Measurements from ENCODE around the gene IFT88.

Gene IFT88

GRCh38 chr13:20608438-20609020 lies 41.6 kb downstream of the IFT88 start:
- no peak for DNase-seq
- no peak overlapping the region for H3K4me3 ChIP-seq (ENCODE audit: low read length)
- H4K20me1 ChIP-seq (ENCODE audit: insufficient read depth, low read length), result no peaks in the 10 kb centered on the region
- no peak overlapping the region for H2AFZ ChIP-seq (ENCODE audit: low read length)
- no peaks in the 10 kb centered on the region for H3F3A ChIP-seq (ENCODE audit: insufficient read depth, low read length)
- TF ChIP-seq CTCF (IDR thresholded peaks at IDR 0.05; ENCODE audit: low read length), result no peak
- no peak for TF ChIP-seq EZH2phosphoT487 (IDR thresholded peaks at IDR 0.05; ENCODE audit: low read length)
- TF ChIP-seq EZH2 (optimal IDR thresholded peaks at IDR 0.05; ENCODE audit: low read depth, low read length), result no peak
- no peak overlapping the region for H3K27ac ChIP-seq (ENCODE audit: low read length)
- H3K4me1 ChIP-seq (ENCODE audit: low read length), result no peaks in the 10 kb centered on the region
- H3K9me3 ChIP-seq (replicated peaks; ENCODE audit: insufficient read depth, low read length), result no peaks in the 10 kb centered on the region
- H3K4me2 ChIP-seq (ENCODE audit: low read depth, low read length), result no peak overlapping the region
- H3K36me3 ChIP-seq (replicated peaks; ENCODE audit: insufficient read depth, low read length), result no peaks in the 10 kb centered on the region
- H3K9ac ChIP-seq (ENCODE audit: low read length), result no peak overlapping the region
- H3K79me2 ChIP-seq (ENCODE audit: low read length), result no peaks in the 10 kb centered on the region
- H3K9me2 ChIP-seq (replicated peaks; ENCODE audit: insufficient read depth, low read length), result no peaks in the 10 kb centered on the region
- no peaks in the 10 kb centered on the region for H3K27me3 ChIP-seq (replicated peaks; ENCODE audit: insufficient read depth, low read length)

GRCh38 chr13:20609145-20609544 lies 42.2 kb downstream of the IFT88 start:
- Histone ChIP-seq H3K27me3 (replicated peaks; ENCODE audit: insufficient read depth, low read length) (no peaks in the 10 kb centered on the region), H3K9me2 (replicated peaks; ENCODE audit: insufficient read depth, low read length) (no peaks in the 10 kb centered on the region), H2AFZ (ENCODE audit: low read length) (no peak overlapping the region), H3K27ac (ENCODE audit: low read length) (no peak overlapping the region), H3K4me3 (ENCODE audit: low read length) (no peak overlapping the region), H3K4me2 (ENCODE audit: low read depth, low read length) (no peak overlapping the region), H3K4me1 (ENCODE audit: low read length) (no peaks in the 10 kb centered on the region), H4K20me1 (ENCODE audit: insufficient read depth, low read length) (no peaks in the 10 kb centered on the region), H3K79me2 (ENCODE audit: low read length) (no peaks in the 10 kb centered on the region), H3K36me3 (replicated peaks; ENCODE audit: insufficient read depth, low read length) (no peaks in the 10 kb centered on the region), H3F3A (ENCODE audit: insufficient read depth, low read length) (no peaks in the 10 kb centered on the region), H3K9ac (ENCODE audit: low read length) (no peak overlapping the region), H3K9me3 (replicated peaks; ENCODE audit: insufficient read depth, low read length) (no peaks in the 10 kb centered on the region)
- TF ChIP-seq CTCF (IDR thresholded peaks at IDR 0.05; ENCODE audit: low read length), result no peak
- DNase-seq, result no peak

- Histone ChIP-seq H3K36me3 (replicated peaks; ENCODE audit: insufficient read depth, low read length) (no peaks in the 10 kb centered on the region), H3K9me2 (replicated peaks; ENCODE audit: insufficient read depth, low read length) (no peaks in the 10 kb centered on the region), H3F3A (ENCODE audit: insufficient read depth, low read length) (no peaks in the 10 kb centered on the region), H4K20me1 (ENCODE audit: insufficient read depth, low read length) (no peaks in the 10 kb centered on the region), H2AFZ (ENCODE audit: low read length) (no peak overlapping the region), H3K9me3 (replicated peaks; ENCODE audit: insufficient read depth, low read length) (no peaks in the 10 kb centered on the region), H3K79me2 (ENCODE audit: low read length) (no peaks in the 10 kb centered on the region), H3K4me1 (ENCODE audit: low read length) (no peaks in the 10 kb centered on the region), H3K27me3 (replicated peaks; ENCODE audit: insufficient read depth, low read length) (no peaks in the 10 kb centered on the region), H3K4me3 (ENCODE audit: low read length) (no peak overlapping the region), H3K4me2 (ENCODE audit: low read depth, low read length) (no peak overlapping the region), H3K27ac (ENCODE audit: low read length) (no peak overlapping the region), H3K9ac (ENCODE audit: low read length) (no peak overlapping the region)
- DNase-seq, result no peak
- no peak for TF ChIP-seq EZH2phosphoT487 (IDR thresholded peaks at IDR 0.05; ENCODE audit: low read length)
These were observed 43.0 kb downstream of the IFT88 start for GRCh38 chr13:20610006-20610405.

GRCh38 chr13:20616059-20616797 lies 49.3 kb downstream of the IFT88 start:
- Histone ChIP-seq H3K27me3 (replicated peaks; ENCODE audit: insufficient read depth, low read length) (no peaks in the 10 kb centered on the region), H3K36me3 (replicated peaks; ENCODE audit: insufficient read depth, low read length) (no peaks in the 10 kb centered on the region), H3K4me2 (ENCODE audit: low read depth, low read length) (no peak overlapping the region), H3K4me1 (ENCODE audit: low read length) (no peaks in the 10 kb centered on the region), H3K9ac (ENCODE audit: low read length) (no peak overlapping the region), H3K27ac (ENCODE audit: low read length) (no peak overlapping the region), H2AFZ (ENCODE audit: low read length) (no peak overlapping the region), H4K20me1 (ENCODE audit: insufficient read depth, low read length) (no peaks in the 10 kb centered on the region), H3F3A (ENCODE audit: insufficient read depth, low read length) (no peaks in the 10 kb centered on the region), H3K9me3 (replicated peaks; ENCODE audit: insufficient read depth, low read length) (no peaks in the 10 kb centered on the region), H3K4me3 (ENCODE audit: low read length) (no peak overlapping the region), H3K9me2 (replicated peaks; ENCODE audit: insufficient read depth, low read length) (no peaks in the 10 kb centered on the region), H3K79me2 (ENCODE audit: low read length) (no peaks in the 10 kb centered on the region)
- DNase-seq, result no peak
- no peak for TF ChIP-seq EZH2phosphoT487 (IDR thresholded peaks at IDR 0.05; ENCODE audit: low read length)
- no peak for TF ChIP-seq CTCF (IDR thresholded peaks at IDR 0.05; ENCODE audit: low read length)
- no peak for TF ChIP-seq EZH2 (optimal IDR thresholded peaks at IDR 0.05; ENCODE audit: low read depth, low read length)

All from MM.1S (cell line).